Left lobe of liver (tissue), 2 donors: ENCODE measurements around the gene LEMD3. TPM values are rescaled to one million over a fixed set of nuclear protein-coding genes. Genes with fewer than 3 reads are reported as not detected.
A peak's percentile ranks its signal among the peaks of the same experiment; 100 is the strongest.

Experiments
- ATAC-seq: fragments of 200-7000 bp; cut with Tn5 transposase; one replicate; pipeline ENCODE4 v1.9.1; 2020; ENCODE audit warnings: mild to moderate bottlenecking, moderate library complexity
- DNase-seq: peaks from one replicate; pipeline ENCODE4 v3.0.0-alpha.2; 2020; ENCODE audit warnings: low spot score
- total RNA-seq: library from RNA; stranded (reverse); gene quantifications from one replicate; pipeline ENCODE4 v1.2.1, GENCODE V29; 2021
- donor health status: DM: no; HTN: no; CAD: no; lungs with moderate emphysema.
- donor health status: DM: no; HTN: yes; CAD: no.

The LEMD3 gene
- total RNA-seq, 1 donor from 2014 or later, result 10.3 TPM

- no peak for DNase-seq
- no peak for ATAC-seq
Measured at GRCh38 chr12:65204886-65205525, 35.6 kb downstream of the LEMD3 start.

DNA sequence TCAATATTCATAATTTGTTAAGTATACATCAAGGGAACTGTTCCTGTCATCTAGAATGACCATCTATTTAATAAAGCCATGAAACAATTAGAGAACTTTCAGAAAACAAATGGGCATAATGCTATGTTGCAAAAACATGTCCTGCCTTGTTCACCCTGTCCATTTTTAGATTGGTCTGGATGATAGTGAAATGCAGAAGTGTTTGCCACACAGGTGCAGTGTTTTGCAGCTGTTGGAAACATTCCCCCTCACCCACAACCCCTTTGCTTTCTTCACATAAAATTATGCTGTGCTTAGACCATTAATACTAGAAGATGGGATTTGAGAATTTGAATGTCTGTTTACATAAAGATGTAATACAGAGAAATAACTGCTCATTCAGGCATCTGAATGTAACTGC, 36.5 kb downstream of the LEMD3 start:
- ATAC-seq (no peak), DNase-seq (no peak)

DNA sequence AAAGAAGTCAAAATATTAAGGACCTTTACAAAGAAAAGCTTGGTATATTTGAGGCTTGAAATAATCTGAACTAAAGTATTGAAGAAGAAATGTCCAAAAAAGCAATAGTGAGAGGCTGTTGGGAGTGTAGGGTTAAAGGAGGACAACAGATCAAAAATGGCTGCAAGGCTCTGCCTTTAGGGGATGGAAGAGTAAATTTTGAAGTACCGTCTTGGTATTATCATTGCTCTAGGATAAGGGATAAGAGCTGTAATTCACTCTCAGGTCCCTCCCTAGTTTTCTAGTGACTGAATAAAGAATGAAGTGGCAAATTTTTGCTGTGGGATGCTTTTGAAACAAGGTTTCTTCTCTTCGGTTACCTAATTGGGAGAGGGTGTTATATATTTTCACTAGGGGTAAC, 38.7 kb downstream of the LEMD3 start:
- DNase-seq, result no peak
- ATAC-seq, result no peak

DNA sequence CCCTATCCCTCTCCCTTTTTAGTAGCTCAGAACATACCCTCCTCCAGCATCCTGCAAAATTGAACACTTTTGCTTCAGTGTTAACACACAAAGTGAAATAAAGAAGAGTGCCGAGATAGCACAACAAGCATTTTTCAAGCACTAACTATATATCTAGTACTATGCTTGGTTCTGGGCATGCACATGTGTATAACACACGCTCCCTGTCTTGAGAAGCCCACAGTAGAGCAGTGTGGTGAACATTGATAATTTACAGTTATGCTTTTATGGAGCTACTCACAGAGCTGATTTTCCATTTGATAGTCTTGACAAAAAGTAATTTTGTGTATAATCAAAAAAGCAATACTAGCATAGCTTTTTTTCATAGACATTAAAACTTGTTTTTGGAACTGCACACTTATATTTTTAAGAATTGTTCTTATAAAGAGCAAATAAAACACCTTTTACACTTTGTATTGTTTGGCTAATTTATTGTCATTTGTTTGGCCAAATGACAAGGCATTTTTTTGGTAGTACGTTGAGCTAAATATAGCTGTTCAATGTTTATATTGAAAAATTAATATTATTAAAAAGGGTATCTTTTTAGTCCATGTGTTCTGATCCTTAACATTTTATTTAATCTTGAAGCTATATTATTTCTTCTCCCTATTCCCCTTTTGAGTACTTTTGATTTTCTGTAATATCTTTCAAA, 39.7 kb downstream of the LEMD3 start:
- ATAC-seq, result no peak
- no peak for DNase-seq

- DNase-seq (no peak), ATAC-seq (no peak)
Measured at GRCh38 chr12:65209655-65210043, 40.3 kb downstream of the LEMD3 start.

- ATAC-seq, result no peak
- DNase-seq, result no peak
Measured at GRCh38 chr12:65217086-65217485, 47.7 kb downstream of the LEMD3 start.

GRCh38 chr12:65220761-65221160, 51.4 kb downstream of the LEMD3 start:
- no peak for ATAC-seq
- DNase-seq, result no peak

DNA sequence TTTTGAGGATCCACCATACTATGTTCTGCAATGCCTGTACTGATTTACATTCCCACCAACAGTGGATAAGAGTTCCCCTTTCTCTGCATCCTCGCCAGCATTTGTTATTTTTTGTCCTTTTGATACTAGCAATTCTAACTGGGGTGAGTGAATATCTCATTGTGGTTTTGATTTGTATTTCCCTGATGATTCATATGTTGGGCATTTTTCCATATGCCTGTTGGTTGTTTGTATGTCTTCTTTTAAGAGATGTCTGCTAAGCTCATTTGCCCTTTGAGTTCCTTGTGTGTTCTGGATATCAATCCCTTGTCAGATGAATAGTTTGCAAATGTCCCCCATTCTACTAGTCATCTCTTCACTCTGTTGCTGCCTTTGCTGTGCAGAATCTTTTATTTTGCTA, 60.1 kb downstream of the LEMD3 start:
- ATAC-seq (no peak), DNase-seq (no peak)

GRCh38 chr12:65232476-65233077, 63.2 kb downstream of the LEMD3 start:
- ATAC-seq (peak; percentile 54), DNase-seq (no peak)

GRCh38 chr12:65237153-65237552, 67.8 kb downstream of the LEMD3 start:
- no peak for ATAC-seq
- DNase-seq, result no peak

GRCh38 chr12:65238609-65239008, 69.2 kb downstream of the LEMD3 start:
- ATAC-seq (no peak), DNase-seq (no peak)

- DNase-seq (no peak), ATAC-seq (no peak)
Measured at GRCh38 chr12:65248656-65249633, 79.6 kb downstream of the LEMD3 start.

DNA sequence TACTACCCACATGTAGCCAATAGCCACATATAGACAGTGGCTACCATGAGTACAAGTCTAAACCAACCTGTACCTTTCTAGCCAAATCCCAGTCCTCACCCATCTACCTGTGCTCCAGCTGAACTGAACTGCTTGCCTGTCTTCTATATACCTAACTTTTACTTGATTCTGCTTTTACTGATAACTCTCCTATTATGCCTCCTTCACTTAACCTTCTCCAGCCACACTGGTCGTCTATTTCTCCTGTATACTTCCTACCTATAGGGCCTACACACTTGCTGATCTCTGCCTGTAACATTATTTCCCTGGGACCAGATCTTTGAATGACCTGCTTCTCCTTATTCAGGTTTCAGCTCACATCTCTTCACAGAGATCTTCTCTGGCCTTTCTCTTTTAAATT, 83.1 kb downstream of the LEMD3 start:
- DNase-seq, result no peak
- no peak for ATAC-seq

GRCh38 chr12:65257986-65258385, 88.6 kb downstream of the LEMD3 start:
- ATAC-seq (no peak), DNase-seq (no peak)

DNA sequence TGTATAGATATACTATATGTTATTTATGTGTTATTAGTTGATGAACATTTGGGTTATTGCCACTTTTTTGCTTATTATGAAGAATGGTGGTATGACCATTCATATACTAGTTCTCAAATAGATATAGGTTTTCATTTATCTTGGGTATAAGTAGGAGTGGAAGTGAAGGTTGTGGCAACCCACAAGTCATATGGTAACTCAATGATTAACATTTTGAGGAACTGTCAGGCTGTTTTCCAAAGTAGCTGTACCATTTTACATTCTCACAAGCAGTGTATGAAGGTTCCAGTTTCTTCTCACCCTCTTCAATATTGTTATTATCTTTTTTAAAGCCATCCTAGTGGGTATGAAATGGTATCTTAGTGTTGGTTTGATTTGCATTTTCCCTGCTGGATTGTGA, 90.1 kb downstream of the LEMD3 start:
- no peak for ATAC-seq

GRCh38 chr12:65263777-65264176, 94.4 kb downstream of the LEMD3 start:
- no peak for ATAC-seq
- no peak for DNase-seq

More for the DNA sequence above, 90.1 kb downstream of the LEMD3 start:
- DNase-seq, result no peak

DNA sequence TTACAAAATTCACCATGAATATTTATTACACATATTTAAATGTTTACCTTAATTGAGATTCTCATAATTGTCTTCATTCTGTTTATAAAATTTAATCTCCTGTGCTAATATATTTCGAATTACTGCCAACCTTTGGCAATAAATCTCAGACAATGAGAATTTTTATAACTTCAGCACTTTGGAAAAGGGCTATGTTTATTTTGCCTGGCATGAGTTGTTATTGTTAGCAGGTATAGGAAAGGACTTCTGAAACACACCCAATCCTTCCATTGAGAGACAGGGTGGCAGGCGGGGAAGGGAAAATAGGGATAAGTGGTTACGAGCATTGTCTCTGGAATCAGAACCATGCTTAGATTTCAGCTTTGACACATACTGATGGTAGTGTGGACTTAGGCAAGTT, 97.0 kb downstream of the LEMD3 start:
- no peak for DNase-seq
- ATAC-seq, result no peak

DNA sequence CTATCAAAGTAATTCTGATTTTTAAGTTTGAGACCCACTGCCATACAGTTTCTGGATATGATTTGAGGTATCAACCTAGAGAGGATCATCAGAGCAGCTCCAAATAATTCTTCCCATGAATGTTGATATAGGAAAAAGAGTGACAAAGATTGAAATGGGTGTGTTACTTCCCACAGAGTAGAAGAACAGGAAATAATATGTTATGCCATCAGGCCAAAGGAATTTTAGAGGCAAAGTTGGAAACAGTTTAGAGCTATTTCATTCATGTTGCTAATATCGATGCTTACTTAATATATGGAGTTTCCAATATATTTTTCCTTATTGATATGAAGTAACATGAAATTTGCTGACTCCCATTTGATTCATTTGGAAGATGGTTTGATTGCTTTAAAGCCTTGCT, 100.2 kb downstream of the LEMD3 start:
- DNase-seq (no peak), ATAC-seq (no peak)

- no peak for ATAC-seq
- no peak for DNase-seq
Measured at GRCh38 chr12:65274602-65275272, 105.4 kb downstream of the LEMD3 start.

GRCh38 chr12:65275627-65276026, 106.2 kb downstream of the LEMD3 start:
- ATAC-seq, result no peak

More at GRCh38 chr12:65275627-65276026, 106.2 kb downstream of the LEMD3 start:
- no peak for DNase-seq
